Esophagus muscularis mucosa (tissue), 4 donors: Measurements from ENCODE around the gene FHL2. TPM values are rescaled to one million over a fixed set of nuclear protein-coding genes. Genes with fewer than 3 reads are reported as not detected.

ENCODE experiments used
- DNase-seq: peaks from one replicate; pipeline ENCODE4 v3.0.0-alpha.2; 2017; ENCODE audit errors: extremely low spot score
- H3K27ac ChIP-seq, 4 donors: fragments of 200-600 bp; sonication (generic); replicated peaks in 1 of 4; 1 replicate in 3 of 4; 2 replicates in 1 of 4; pipeline ENCODE4 v1.5.1; 2016 to 2019; ENCODE audit warnings: mild to moderate bottlenecking in 1 of 4
- H3K27me3 ChIP-seq, 4 donors: fragments of 200-600 bp; sonication (generic); one replicate each; pipeline versions ENCODE4 v1.5.1 to v1.6.0; 2016 to 2019
- H3K36me3 ChIP-seq, 4 donors: fragments of 200-600 bp; sonication (generic); one replicate each; pipeline ENCODE4 v1.5.1; 2016 to 2019
- H3K4me1 ChIP-seq, 4 donors: fragments of 200-600 bp; sonication (generic); one replicate each; pipeline ENCODE4 v1.5.1; 2016 to 2019
- H3K4me3 ChIP-seq, 4 donors: fragments of 200-600 bp; sonication (generic); 1 replicate in 2 of 4; 2 replicates in 2 of 4; pipeline ENCODE4 v1.5.1; 2016 to 2019; ENCODE audit warnings: mild to moderate bottlenecking in 4 of 4, moderate library complexity in 1 of 4
- H3K9me3 ChIP-seq, 4 donors: fragments of 200-600 bp; sonication (generic); 1 replicate in 3 of 4; 2 replicates in 1 of 4; pipeline ENCODE4 v1.5.1; 2016 to 2019
- EP300 ChIP-seq: sonication (generic); formaldehyde crosslinking; IDR thresholded peaks from one replicate; pipeline ENCODE4 v1.6.1; 2017; ENCODE audit warnings: antibody characterized with exemption
- POLR2A ChIP-seq: fragments of 450-650 bp; IDR thresholded peaks from one replicate; pipeline ENCODE4 v1.6.1; 2017; ENCODE audit warnings: antibody characterized with exemption, moderate library complexity, mild to moderate bottlenecking, low read depth
- POLR2AphosphoS5 ChIP-seq, 2 donors: sonication (generic); formaldehyde crosslinking; IDR thresholded peaks; one replicate each; pipeline ENCODE4 v1.6.1; 2017; ENCODE audit warnings: antibody characterized with exemption in 2 of 2
- WGBS: methylation state at CpG from one replicate; pipeline ENCODE4 v1.1.5; 2018; 5-methylcytosine and 5-hydroxymethylcytosine counted together
- intact Hi-C: fragments of 100-400 bp; cut with DNase I; formaldehyde crosslinking; loops from one replicate; pipeline ENCODE4 v1.15.1; 2023
- total RNA-seq, 4 donors: library from RNA; depleted of rRNA; stranded (reverse); fragments of >200 nt; gene quantifications; one replicate each; pipeline versions ENCODE4 v1.1.0 to v1.2.1, GENCODE V29; 2016
- TF ChIP-seq, protein P1 (sequence below), 3 experiments: fragments of 200-600 bp in 2 of 3; fragments of 450-650 bp in 1 of 3; sonication (generic) in 2 of 3; IDR thresholded peaks; one replicate each; pipeline ENCODE4 v1.5.1; 2017 to 2019; ENCODE audit warnings: antibody characterized with exemption in 3 of 3, mild to moderate bottlenecking in 2 of 3, moderate library complexity in 1 of 3

Gene FHL2
- total RNA-seq, 4 donors from 2014 or later, result 81.8 to 114 (median 87.9) TPM

GRCh38 chr2:105417857-105418436, 19.1 kb upstream of the FHL2 start:
- TF ChIP-seq POLR2A (no peak), EP300 (no peak), POLR2AphosphoS5 (IDR thresholded peaks at IDR 0.05) (no peak)
- TF ChIP-seq, protein P1, sequence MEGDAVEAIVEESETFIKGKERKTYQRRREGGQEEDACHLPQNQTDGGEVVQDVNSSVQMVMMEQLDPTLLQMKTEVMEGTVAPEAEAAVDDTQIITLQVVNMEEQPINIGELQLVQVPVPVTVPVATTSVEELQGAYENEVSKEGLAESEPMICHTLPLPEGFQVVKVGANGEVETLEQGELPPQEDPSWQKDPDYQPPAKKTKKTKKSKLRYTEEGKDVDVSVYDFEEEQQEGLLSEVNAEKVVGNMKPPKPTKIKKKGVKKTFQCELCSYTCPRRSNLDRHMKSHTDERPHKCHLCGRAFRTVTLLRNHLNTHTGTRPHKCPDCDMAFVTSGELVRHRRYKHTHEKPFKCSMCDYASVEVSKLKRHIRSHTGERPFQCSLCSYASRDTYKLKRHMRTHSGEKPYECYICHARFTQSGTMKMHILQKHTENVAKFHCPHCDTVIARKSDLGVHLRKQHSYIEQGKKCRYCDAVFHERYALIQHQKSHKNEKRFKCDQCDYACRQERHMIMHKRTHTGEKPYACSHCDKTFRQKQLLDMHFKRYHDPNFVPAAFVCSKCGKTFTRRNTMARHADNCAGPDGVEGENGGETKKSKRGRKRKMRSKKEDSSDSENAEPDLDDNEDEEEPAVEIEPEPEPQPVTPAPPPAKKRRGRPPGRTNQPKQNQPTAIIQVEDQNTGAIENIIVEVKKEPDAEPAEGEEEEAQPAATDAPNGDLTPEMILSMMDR (IDR thresholded peaks at IDR 0.05), result no peak
- WGBS, result 92% methylated on average over 1 of the region's 1 CpG
- no peak overlapping the region for H3K27ac ChIP-seq
- H3K9me3 ChIP-seq, result peaks cover 0 to 4% (median 0%) of the 10 kb centered on the region in 4 donors
- H3K27me3 ChIP-seq, result no peaks in the 10 kb centered on the region
- no peak overlapping the region for H3K4me3 ChIP-seq
- peaks cover 0 to 13% (median 0%) of the 10 kb centered on the region in 4 donors for H3K4me1 ChIP-seq
- intact Hi-C loops, result no loop called here
- H3K36me3 ChIP-seq, result no peaks in the 10 kb centered on the region
- DNase-seq, result no peak

GRCh38 chr2:105416156-105416555, 17.3 kb upstream of the FHL2 start:
- H3K27me3 ChIP-seq, result no peaks in the 10 kb centered on the region
- no peak overlapping the region for H3K27ac ChIP-seq
- intact Hi-C loops, result no loop called here
- peaks cover 0 to 18% (median 0%) of the 10 kb centered on the region in 4 donors for H3K4me1 ChIP-seq
- WGBS, result 70% methylated on average over 3 of the region's 3 CpGs
- peaks cover 0 to 4% (median 0%) of the 10 kb centered on the region in 4 donors for H3K9me3 ChIP-seq
- DNase-seq, result no peak
- TF ChIP-seq, protein P1 (IDR thresholded peaks at IDR 0.05), result no peak
- no peak for TF ChIP-seq EP300
- TF ChIP-seq POLR2AphosphoS5 (IDR thresholded peaks at IDR 0.05), result no peak
- TF ChIP-seq POLR2A, result no peak
- no peak overlapping the region for H3K4me3 ChIP-seq
- H3K36me3 ChIP-seq, result no peaks in the 10 kb centered on the region

DNA sequence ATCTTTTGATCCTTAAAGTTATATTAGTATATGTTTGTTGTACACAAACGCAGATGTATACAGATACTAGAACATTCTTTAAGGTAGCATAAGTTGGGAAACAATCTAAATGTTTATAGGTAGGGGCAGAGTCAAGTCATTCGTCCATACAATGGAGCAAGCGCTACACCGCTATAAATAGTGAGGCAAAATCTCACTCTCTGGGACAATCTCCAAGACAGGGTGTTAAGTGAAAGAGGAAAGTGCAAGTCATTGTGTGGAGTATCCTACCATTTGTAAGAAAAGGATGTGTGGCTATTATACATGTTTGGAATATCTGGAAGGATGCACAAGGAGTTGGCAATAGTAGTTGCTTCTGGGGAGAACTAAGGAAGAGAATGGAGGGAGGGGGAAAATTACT, 16.2 kb upstream of the FHL2 start:
- no peak for DNase-seq
- Histone ChIP-seq H3K27ac (no peak overlapping the region), H3K4me3 (no peak overlapping the region), H3K4me1 (peaks cover 10 to 21% (median 11%) of the 10 kb centered on the region in 4 donors), H3K9me3 (peaks cover 0 to 4% (median 0%) of the 10 kb centered on the region in 4 donors), H3K36me3 (no peaks in the 10 kb centered on the region), H3K27me3 (no peaks in the 10 kb centered on the region)
- no peak for TF ChIP-seq POLR2AphosphoS5 (IDR thresholded peaks at IDR 0.05)
- no peak for TF ChIP-seq EP300
- TF ChIP-seq POLR2A, result no peak
- TF ChIP-seq, protein P1 (IDR thresholded peaks at IDR 0.05), result no peak
- 61% methylated on average over 4 of the region's 4 CpGs for WGBS
- intact Hi-C loops, result no loop called here

DNA sequence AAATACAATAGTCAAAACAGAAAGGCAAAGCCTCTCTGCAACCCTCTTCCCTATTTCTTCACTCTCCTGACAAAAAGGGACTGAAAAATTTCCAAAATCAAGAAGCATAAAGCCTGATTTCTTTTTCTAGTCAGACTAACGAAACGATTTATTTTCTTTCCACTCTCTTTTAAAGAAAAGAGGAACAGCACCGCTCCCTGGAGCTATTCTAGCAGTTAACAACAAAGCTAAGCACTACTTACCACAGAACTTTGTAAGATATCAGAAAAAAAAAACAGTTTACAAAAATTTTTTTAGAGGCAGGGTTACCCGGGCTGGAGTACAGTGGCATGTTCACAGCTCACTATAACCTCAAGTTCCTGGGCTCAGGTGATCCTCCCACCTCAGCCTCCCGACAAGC, 14.4 kb upstream of the FHL2 start:
- peaks cover 0 to 9% (median 0%) of the 10 kb centered on the region in 4 donors for H3K36me3 ChIP-seq
- no peaks in the 10 kb centered on the region for H3K27me3 ChIP-seq
- TF ChIP-seq EP300, result no peak
- no peak for TF ChIP-seq POLR2A
- TF ChIP-seq, protein P1 (IDR thresholded peaks at IDR 0.05), result no peak
- no peak for TF ChIP-seq POLR2AphosphoS5 (IDR thresholded peaks at IDR 0.05)
- no peak for DNase-seq
- no peak overlapping the region for H3K4me3 ChIP-seq
- peaks cover 24 to 36% (median 27%) of the 10 kb centered on the region in 4 donors for H3K4me1 ChIP-seq
- WGBS, result 79% methylated on average over 5 of the region's 5 CpGs
- no peaks in the 10 kb centered on the region for H3K9me3 ChIP-seq
- H3K27ac ChIP-seq, result no peak overlapping the region
- intact Hi-C loops, result no loop called here

GRCh38 chr2:105412584-105412983, 13.7 kb upstream of the FHL2 start:
- WGBS, result 86% methylated on average over 11 of the region's 11 CpGs
- no peaks in the 10 kb centered on the region for H3K9me3 ChIP-seq
- H3K27ac ChIP-seq, result no peak overlapping the region
- intact Hi-C loops, result no loop called here
- H3K4me3 ChIP-seq, result no peak overlapping the region
- H3K4me1 ChIP-seq, result peaks cover 24 to 40% (median 27%) of the 10 kb centered on the region in 4 donors
- no peak for TF ChIP-seq POLR2A
- TF ChIP-seq, protein P1 (IDR thresholded peaks at IDR 0.05), result no peak
- no peak for TF ChIP-seq POLR2AphosphoS5 (IDR thresholded peaks at IDR 0.05)
- TF ChIP-seq EP300, result no peak
- H3K36me3 ChIP-seq, result peaks cover 0 to 9% (median 0%) of the 10 kb centered on the region in 4 donors
- no peak for DNase-seq
- H3K27me3 ChIP-seq, result no peaks in the 10 kb centered on the region
